Right kidney (tissue), 1 donor: Measurements from ENCODE around the gene SLC7A6OS.

ENCODE experiments used
- DNase-seq: peaks from one replicate; pipeline ENCODE4 v3.0.0-alpha.2; 2016

Gene SLC7A6OS

DNA sequence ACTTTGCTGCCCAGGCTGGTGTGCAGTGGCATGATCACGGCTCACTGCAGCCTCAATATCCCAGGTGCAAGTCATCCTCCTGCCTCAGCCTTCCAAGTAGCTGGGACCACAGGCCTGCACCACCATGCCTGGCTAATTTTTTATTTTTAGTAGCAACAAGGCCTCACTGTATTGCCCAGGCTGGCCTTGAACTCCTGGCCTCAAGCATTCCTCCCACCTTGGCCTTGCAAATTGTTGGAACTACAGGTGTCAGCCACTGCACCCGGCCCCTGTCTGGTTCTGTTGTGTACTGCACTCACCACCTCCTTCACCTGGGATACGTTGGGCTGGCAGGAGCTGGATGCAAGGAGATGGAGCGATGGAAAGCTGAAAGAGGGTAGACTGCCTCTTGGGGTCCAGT is 57.0 kb downstream of the SLC7A6OS start:
- no peak for DNase-seq

GRCh38 chr16:68252383-68252782 is 58.4 kb downstream of the SLC7A6OS start:
- DNase-seq = no peak

DNA sequence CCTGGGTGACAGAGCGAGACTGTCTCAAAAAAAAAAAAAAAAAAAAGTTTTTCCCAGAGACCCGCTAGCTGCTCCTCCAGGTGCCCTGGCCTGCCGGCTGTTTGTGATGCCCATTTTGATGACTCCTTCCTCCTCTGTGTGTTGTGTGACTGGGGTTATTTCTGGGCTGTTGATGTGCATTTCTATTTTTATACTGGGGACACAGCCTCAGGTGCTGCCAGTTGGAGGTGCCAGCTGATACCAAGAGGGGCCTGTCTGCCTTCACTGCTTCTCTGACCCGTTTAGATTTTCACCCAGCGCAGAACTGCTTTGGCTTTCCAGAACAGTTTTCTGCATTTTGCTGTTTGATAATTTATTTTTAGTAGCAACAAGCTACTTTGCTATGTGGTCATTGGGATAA is 58.9 kb downstream of the SLC7A6OS start:
- no peak for DNase-seq

GRCh38 chr16:68250951-68251350 is 59.8 kb downstream of the SLC7A6OS start:
- DNase-seq = no peak

DNA sequence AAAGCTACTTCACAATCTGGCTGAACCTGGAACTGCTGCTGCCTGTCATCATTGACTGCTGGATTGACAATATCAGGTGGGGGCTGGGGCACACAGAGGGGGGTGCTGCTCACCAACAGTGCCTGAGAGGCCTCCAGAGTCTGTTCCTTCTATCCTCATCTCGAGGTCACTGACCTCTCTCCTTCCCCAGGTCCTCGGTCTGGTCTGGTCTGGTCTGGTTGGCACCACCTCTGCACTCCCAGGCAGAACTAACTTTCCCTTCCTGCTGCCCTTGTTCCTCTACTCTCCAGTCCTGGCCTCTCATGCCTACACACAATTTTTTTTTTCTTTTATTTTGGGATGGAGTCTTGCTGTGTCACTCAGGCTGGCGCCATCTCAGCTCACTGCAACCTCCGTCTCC is 61.4 kb downstream of the SLC7A6OS start:
- DNase-seq = no peak
